Occipital lobe (tissue), 2 donors: ENCODE measurements around the gene TFB1M. TPM values are rescaled to one million over a fixed set of nuclear protein-coding genes. Genes with fewer than 3 reads are reported as not detected.
"Not testable (repeated sequence)": the region's sequence is repeated elsewhere in the genome, so short reads cannot be mapped to it uniquely, and the experiment has no call there.

Experiments used
- DNase-seq: peaks from one replicate; lab custom pipeline; 2025; lab: John Stamatoyannopoulos, UW
- total RNA-seq: library from RNA; depleted of rRNA; stranded (reverse); fragments of >200 nt; gene quantifications from one replicate; pipeline ENCODE4 v1.2.3, GENCODE V29; 2014

TFB1M gene
- 17.2 TPM for total RNA-seq

GRCh38 chr6:155314092-155314772, at the start of gene TFB1M:
Gene TFB1M, minus strand, starts transcription at chr6:155314484. Its CDS starts 56 bp downstream, at chr6:155314428.
- DNase-seq: peak; percentile 98

DNA sequence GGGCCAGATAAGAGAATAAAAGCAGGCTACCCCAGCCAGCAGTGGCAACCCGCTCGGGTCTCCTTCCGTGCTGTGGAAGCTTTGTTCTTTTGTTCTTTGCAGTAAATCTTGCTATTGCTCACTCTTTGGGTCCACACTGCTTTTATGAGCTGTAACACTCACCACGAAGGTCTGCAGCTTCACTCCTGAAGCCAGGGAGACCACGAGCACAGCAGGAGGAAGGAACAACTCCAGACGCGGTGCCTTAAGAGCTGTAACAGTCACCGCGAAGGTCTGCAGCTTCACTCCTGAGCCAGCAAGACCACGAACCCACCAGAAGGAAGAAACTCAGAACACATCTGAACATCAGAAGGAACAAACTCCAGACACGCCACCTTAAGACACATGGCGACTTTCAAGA, 49.7 kb upstream of the TFB1M start:
- not testable (repeated sequence) for DNase-seq

GRCh38 chr6:155362968-155363632, 48.8 kb upstream of the TFB1M start:
- not testable (repeated sequence) for DNase-seq

DNA sequence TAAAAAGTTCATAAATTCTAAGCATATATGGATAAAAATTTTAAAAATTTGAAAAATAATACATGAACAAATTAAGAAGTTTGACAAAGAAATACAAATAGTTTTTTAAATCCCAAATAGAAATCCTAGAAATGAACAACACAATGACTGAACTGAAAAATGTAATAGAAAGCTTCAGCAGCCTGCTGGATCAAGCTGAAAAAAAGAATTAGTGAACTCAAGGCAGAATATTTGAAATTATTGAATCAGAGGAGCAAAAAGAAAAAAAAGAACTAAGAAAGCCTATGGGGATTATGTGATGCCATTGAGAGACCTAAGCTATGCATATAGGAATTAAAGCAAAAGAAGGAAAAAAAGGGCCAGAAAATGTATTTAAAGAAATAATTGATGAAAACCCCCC, 39.9 kb upstream of the TFB1M start:
- no peak for DNase-seq

- DNase-seq: no peak
These were observed 38.5 kb upstream of the TFB1M start for GRCh38 chr6:155352811-155353210.

DNA sequence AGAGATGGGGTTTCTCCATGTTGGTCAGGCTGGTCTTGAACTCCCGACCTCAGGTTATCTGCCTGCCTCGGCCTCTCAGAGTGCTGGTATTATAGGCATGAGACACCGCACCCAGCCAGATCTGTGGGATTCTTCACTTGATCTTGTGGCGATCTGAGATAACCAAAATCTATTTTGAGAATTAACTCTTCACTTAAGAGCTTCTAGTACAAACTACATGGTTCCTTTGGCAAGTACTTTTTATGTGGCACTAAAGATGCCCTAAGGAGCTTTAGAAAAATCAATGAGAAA, 37.8 kb upstream of the TFB1M start:
- no peak for DNase-seq

DNA sequence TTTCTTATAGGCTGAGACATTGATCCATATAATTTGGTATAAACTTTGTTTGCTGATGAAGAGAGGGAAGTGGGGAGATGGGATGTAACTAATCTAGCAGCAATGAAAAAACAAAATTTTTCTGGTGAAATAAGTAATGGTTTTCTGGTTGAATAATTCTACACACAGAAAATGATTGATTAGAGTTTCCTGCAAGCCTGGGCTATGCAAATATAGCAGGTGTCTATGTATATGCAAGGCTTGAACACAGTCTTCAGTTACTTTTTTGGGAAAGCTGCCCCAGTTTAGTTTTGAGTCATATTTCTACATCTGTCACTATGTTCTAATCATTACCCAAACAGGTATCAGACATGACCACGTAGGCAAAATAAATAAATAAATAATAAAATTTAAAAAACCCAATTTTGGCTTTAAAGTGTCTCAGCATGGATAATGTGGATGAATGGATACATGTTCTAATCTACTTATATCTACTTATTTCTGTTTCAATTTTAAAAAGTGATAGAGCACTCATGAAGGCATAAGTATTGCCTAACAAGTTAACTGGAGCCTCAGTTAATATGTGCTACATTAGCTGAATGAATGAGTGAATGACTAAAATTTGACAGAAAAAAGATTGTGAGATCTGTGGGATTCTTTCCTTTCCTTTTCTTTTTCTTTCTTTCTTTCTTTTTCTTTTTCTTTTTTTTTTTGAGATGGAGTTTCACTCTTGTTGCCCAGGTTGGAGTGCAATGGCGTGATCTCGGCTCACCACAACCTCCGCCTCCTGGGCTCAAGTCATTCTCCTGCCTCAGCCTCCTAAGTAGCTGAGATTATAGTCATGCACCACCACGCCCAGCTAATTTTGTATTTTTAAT, 37.2 kb upstream of the TFB1M start:
- no peak for DNase-seq

DNA sequence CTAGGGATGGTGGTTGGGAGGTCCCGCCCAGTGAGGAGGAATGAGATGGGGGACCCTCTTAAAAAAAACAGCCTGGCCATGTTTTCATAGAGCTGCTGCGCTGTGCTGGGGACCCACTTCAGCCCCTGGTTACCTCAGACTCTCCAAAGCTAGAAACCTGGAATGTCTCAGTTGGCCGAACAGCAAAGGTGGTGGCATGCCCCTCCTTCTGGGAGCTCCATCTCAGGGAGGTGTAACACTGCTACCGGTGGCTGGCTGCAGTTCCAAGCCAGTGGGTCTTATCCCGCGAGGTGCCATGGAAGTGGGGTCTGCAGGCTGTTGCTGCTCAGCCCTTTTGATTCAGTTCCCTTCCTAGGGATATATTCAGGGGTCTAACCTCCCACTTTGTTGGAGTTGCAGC, 35.7 kb upstream of the TFB1M start:
- DNase-seq: no peak

GRCh38 chr6:155349129-155349528, 34.8 kb upstream of the TFB1M start:
- no peak for DNase-seq

DNA sequence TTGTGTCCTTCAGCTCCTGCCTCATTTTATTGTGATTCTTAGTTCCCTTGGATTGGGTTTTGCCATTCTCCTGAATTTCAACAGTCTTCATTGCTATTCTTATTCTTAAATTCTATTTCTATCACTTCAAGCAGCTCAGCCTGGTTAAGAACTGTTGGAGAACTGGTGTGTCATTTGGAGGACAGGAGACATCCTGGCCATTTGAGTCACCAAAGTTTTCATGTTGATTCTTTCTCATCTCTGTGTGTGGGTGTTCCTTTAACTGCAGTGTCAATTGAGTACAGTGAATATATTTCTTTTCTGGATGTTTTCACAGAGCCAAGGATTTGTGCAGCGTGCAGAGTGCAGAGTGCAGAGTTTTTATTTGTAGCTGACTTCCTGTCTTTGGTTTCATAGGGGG, 33.5 kb upstream of the TFB1M start:
- no peak for DNase-seq

GRCh38 chr6:155346957-155347356, 32.7 kb upstream of the TFB1M start:
- no peak for DNase-seq

DNA sequence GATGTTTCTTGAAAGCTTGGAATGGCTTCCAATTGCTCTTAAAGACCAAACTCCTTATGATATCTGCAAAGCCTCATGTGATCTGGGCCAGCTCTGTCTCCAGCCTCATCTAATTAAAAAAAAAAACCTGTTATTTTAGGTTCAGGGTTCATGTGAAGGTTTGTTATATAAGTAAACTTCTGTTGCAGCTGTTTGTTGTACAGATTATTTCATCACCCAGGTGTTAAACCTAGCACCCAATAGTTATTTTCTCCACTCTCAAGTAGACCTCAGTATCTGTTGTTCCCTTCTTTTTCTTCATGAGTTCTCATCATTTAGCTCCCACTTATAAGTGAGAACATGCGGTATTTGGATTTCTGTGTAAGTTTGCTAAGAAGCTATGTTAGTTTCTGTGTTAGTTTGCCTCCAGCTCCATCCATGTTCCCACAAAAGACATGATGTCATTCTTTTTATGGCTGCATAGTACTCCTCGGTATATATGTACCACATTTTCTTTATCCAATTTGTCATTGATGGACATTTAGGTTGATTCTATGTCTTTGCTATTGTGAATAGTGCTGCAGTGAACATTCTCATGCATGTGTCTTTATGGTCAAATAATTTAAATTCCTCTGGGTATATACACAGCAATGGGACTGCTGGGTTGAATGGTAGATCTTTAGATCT, 30.2 kb upstream of the TFB1M start:
- no peak for DNase-seq

GRCh38 chr6:155341130-155341828, 27.0 kb upstream of the TFB1M start:
- DNase-seq: no peak

- DNase-seq: no peak
These were observed 26.3 kb upstream of the TFB1M start for GRCh38 chr6:155340464-155341129.

- not testable (repeated sequence) for DNase-seq
These were observed 25.6 kb upstream of the TFB1M start for GRCh38 chr6:155339929-155340328.

- DNase-seq: not testable (repeated sequence)
These were observed 24.0 kb upstream of the TFB1M start for GRCh38 chr6:155338237-155338636.

- DNase-seq: no peak
These were observed 21.0 kb upstream of the TFB1M start for GRCh38 chr6:155335265-155335664.

- DNase-seq: not testable (repeated sequence)
These were observed 19.8 kb upstream of the TFB1M start for GRCh38 chr6:155334073-155334472.

- DNase-seq: no peak
These were observed 19.1 kb upstream of the TFB1M start for GRCh38 chr6:155333414-155333813.

GRCh38 chr6:155330922-155331321, 16.6 kb upstream of the TFB1M start:
- DNase-seq: no peak
